ENCODE data around the gene ACBD6.

DNA sequence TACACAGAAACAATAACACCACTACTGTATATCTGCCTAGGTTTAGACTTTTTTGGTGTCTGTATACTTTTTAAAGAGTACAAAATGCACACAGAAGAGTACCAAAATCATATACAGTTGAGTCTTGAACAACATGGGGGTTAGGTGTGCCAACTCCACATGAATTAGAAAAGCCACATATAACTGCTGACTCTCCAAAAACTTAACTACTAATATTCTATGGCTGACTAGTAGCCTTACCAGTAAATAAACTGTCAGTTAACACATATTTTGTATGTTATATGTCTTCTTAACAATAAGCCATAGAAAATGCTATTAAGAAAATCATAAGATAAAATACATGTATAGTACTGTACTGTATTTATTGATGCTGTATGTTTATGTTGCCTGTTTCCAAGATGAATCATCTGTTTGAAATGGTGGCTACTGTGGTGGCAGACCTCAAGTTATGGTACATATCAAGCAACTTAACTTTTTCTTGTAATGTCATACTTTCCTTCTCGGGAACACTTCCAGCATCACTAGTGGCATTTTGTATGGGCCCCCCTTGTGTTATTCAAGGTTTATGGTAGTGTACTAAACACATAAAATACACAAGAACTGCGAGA, 201.1 kb downstream of the ACBD6 start:
- TF ChIP-seq, protein P1, sequence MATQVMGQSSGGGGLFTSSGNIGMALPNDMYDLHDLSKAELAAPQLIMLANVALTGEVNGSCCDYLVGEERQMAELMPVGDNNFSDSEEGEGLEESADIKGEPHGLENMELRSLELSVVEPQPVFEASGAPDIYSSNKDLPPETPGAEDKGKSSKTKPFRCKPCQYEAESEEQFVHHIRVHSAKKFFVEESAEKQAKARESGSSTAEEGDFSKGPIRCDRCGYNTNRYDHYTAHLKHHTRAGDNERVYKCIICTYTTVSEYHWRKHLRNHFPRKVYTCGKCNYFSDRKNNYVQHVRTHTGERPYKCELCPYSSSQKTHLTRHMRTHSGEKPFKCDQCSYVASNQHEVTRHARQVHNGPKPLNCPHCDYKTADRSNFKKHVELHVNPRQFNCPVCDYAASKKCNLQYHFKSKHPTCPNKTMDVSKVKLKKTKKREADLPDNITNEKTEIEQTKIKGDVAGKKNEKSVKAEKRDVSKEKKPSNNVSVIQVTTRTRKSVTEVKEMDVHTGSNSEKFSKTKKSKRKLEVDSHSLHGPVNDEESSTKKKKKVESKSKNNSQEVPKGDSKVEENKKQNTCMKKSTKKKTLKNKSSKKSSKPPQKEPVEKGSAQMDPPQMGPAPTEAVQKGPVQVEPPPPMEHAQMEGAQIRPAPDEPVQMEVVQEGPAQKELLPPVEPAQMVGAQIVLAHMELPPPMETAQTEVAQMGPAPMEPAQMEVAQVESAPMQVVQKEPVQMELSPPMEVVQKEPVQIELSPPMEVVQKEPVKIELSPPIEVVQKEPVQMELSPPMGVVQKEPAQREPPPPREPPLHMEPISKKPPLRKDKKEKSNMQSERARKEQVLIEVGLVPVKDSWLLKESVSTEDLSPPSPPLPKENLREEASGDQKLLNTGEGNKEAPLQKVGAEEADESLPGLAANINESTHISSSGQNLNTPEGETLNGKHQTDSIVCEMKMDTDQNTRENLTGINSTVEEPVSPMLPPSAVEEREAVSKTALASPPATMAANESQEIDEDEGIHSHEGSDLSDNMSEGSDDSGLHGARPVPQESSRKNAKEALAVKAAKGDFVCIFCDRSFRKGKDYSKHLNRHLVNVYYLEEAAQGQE (IDR thresholded peaks at IDR 0.05; ENCODE audit: insufficient read depth in 1 of 2, low read depth in 2 of 2, low read length in 2 of 2): no peak
- TF ChIP-seq POLR2AphosphoS5 (IDR thresholded peaks at IDR 0.05; ENCODE audit: low read depth, low read length): no peak
